ENCODE data around the gene UQCRH. TPM values are rescaled to one million over a fixed set of nuclear protein-coding genes. Genes with fewer than 3 reads are reported as not detected.
"Not testable (repeated sequence)": the region's sequence is repeated elsewhere in the genome, so short reads cannot be mapped to it uniquely, and the experiment has no call there.

The UQCRH gene
- total and polyA plus RNA-seq, 8 donors, result 200 to 710 (median 359) TPM

GRCh38 chr1:46335081-46335480 is 31.6 kb downstream of the UQCRH start:
- TF ChIP-seq CTCF (IDR thresholded peaks at IDR 0.05) (no peak), POLR2A (IDR thresholded peaks at IDR 0.05) (no peak), EP300 (IDR thresholded peaks at IDR 0.05) (no peak), POLR2AphosphoS5 (IDR thresholded peaks at IDR 0.05) (no peak)
- WGBS, 5 donors, result 82 to 95% (median 85%) methylated on average over 3 of the region's 3 CpGs
- Histone ChIP-seq H3K4me1 (peaks cover 0 to 10% (median 4%) of the 10 kb centered on the region in 4 donors), H3K4me3 (no peak overlapping the region), H3K9me3 (no peaks in the 10 kb centered on the region), H3K27ac (no peak overlapping the region), H3K27me3 (no peaks in the 10 kb centered on the region), H3K36me3 (no peaks in the 10 kb centered on the region)
- DNase-seq, result no peak
- intact Hi-C loops (cut with DNase I; ENCODE audit: low total_unique reads), result no loop called here

- WGBS, 5 donors, result 95 to 98% (median 96%) methylated on average over 9 to 14 of the region's 14 CpGs
- H3K4me3 ChIP-seq; H3K36me3 ChIP-seq; H3K27ac ChIP-seq; intact Hi-C loops (cut with DNase I; ENCODE audit: low total_unique reads); H3K9me3 ChIP-seq; H3K27me3 ChIP-seq; DNase-seq: not testable (repeated sequence)
- peaks cover 6 to 24% (median 14%) of the 10 kb centered on the region in 4 donors for H3K4me1 ChIP-seq
Measured at GRCh38 chr1:46337409-46337808, 33.9 kb downstream of the UQCRH start.

GRCh38 chr1:46340404-46341221 is 37.1 kb downstream of the UQCRH start, which contains the start of gene NSUN4:
NSUN4 (plus strand) TSS chr1:46340807; CDS start chr1:46340827, 20 bp downstream.
- Histone ChIP-seq H3K4me3 (peak within 1 kb of the TSS; percentile 64 to 79 (median 68)), H3K27ac (peak within 1 kb of the TSS; percentile 92 to 99 (median 99)), H3K4me1 (peaks cover 6 to 24% (median 14%) of the 10 kb centered on the region in 4 donors), H3K36me3 (peaks cover 9 to 37% (median 30%) of the 10 kb centered on the region in 4 donors), H3K9me3 (no peaks in the 10 kb centered on the region), H3K27me3 (no peaks in the 10 kb centered on the region)
- peak in 4 of 7 experiments; percentile 39 to 82 (median 58) for TF ChIP-seq CTCF (IDR thresholded peaks at IDR 0.05)
- peak; percentile 94 for TF ChIP-seq EP300 (IDR thresholded peaks at IDR 0.05)
- TF ChIP-seq POLR2AphosphoS5 (IDR thresholded peaks at IDR 0.05), result peak; percentile 82 to 89 (median 84)
- TF ChIP-seq POLR2A (IDR thresholded peaks at IDR 0.05), result peak in 2 of 4 donors; percentile 41 to 80
- intact Hi-C loops (cut with DNase I; ENCODE audit: low total_unique reads), result loop anchor here (5.0 kb wide), 1 partner anchor 33 kb away; no protein-coding TSS in a partner anchor
- DNase-seq, result peak; percentile 93 to 98
- WGBS, 5 donors, result 0 to 1% (median 0%) methylated on average over 53 of the region's 53 CpGs

GRCh38 chr1:46341222-46342083 is 38.0 kb downstream of the UQCRH start:
- H3K4me3 ChIP-seq, result peak overlapping the region; percentile 64 to 79 (median 68)
- H3K9me3 ChIP-seq, result no peaks in the 10 kb centered on the region
- intact Hi-C loops (cut with DNase I; ENCODE audit: low total_unique reads), result loop anchor here (5.0 kb wide), 1 partner anchor 34 kb away; no protein-coding TSS in a partner anchor
- TF ChIP-seq CTCF (IDR thresholded peaks at IDR 0.05) (no peak), EP300 (IDR thresholded peaks at IDR 0.05) (no peak), POLR2A (IDR thresholded peaks at IDR 0.05) (no peak), POLR2AphosphoS5 (IDR thresholded peaks at IDR 0.05) (no peak)
- H3K4me1 ChIP-seq, result peaks cover 6 to 24% (median 14%) of the 10 kb centered on the region in 4 donors
- peak in 1 of 2 donors; percentile 26 for DNase-seq
- H3K36me3 ChIP-seq, result peaks cover 10 to 46% (median 36%) of the 10 kb centered on the region in 4 donors
- no peaks in the 10 kb centered on the region for H3K27me3 ChIP-seq
- H3K27ac ChIP-seq, result peak overlapping the region; percentile 92 to 99 (median 99)
- 48 to 55% (median 50%) methylated on average over 31 of the region's 31 CpGs for WGBS, 5 donors

All from stomach (tissue), 9 donors.